Testis (tissue), 2 donors: ENCODE results near the gene KCNG2.

ENCODE experiments used
- POLR2A ChIP-seq: fragments of 450-650 bp; IDR thresholded peaks from one replicate; pipeline ENCODE4 v1.6.1; 2017; ENCODE audit warnings: antibody characterized with exemption, mild to moderate bottlenecking, moderate library complexity
- TF ChIP-seq, protein P1 (sequence below), 3 experiments: fragments of 450-650 bp in 2 of 3; fragments of 200-600 bp in 1 of 3; sonication (generic) in 1 of 3; IDR thresholded peaks; one replicate each; pipeline ENCODE4 v1.5.1; 2016 to 2019; ENCODE audit warnings: antibody characterized with exemption in 3 of 3, mild to moderate bottlenecking in 2 of 3, moderate library complexity in 1 of 3

DNA sequence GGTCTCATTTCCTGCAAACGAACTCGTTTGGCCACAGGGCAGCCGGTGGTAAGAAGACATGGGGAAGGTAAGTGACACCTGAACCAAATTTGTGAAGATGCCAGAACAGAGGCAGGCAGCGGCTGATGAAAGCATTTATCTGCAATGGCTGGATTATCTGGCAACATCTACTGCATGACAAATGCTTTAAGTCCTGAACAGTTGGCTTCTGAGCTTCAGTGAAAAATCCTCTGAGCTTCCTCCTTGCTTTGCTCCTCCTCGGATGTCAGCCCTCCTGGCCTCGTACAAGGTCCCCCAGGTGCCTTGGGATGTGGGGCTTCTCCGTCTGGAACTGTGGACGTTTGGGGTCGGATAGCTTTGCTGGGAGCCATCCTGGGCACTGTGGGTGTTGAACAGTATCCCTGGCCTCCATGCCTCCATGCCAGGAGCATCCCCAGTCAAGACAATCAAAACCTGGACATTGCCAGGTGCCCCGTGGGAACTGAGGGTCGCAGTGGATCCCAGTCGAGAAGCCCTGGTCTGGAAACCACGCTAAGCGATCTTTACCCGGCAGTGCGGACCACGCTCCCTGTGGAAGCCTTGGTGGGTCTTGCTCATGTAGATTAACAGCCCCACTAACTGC is 49.3 kb downstream of the KCNG2 start:
- TF ChIP-seq POLR2A: no peak
- TF ChIP-seq, protein P1, sequence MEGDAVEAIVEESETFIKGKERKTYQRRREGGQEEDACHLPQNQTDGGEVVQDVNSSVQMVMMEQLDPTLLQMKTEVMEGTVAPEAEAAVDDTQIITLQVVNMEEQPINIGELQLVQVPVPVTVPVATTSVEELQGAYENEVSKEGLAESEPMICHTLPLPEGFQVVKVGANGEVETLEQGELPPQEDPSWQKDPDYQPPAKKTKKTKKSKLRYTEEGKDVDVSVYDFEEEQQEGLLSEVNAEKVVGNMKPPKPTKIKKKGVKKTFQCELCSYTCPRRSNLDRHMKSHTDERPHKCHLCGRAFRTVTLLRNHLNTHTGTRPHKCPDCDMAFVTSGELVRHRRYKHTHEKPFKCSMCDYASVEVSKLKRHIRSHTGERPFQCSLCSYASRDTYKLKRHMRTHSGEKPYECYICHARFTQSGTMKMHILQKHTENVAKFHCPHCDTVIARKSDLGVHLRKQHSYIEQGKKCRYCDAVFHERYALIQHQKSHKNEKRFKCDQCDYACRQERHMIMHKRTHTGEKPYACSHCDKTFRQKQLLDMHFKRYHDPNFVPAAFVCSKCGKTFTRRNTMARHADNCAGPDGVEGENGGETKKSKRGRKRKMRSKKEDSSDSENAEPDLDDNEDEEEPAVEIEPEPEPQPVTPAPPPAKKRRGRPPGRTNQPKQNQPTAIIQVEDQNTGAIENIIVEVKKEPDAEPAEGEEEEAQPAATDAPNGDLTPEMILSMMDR (IDR thresholded peaks at IDR 0.05): no peak
